Prostate gland (tissue), 2 donors: ENCODE results near the gene TMEM256. TPM values are rescaled to one million over a fixed set of nuclear protein-coding genes. Genes with fewer than 3 reads are reported as not detected.

Experiments used
- DNase-seq: peaks from one replicate; pipeline ENCODE4 v3.0.0-alpha.2; 2019; ENCODE audit warnings: low spot score
- H3K27ac ChIP-seq, 2 donors: fragments of 200-600 bp; sonication (generic); 2 replicates each; pipeline ENCODE4 v1.5.1; 2017 to 2019
- H3K27me3 ChIP-seq: fragments of 200-600 bp; sonication (generic); replicated peaks from 2 replicates; pipeline ENCODE4 v1.5.1; 2019; ENCODE audit not compliant: insufficient read depth
- H3K36me3 ChIP-seq, 2 donors: fragments of 200-600 bp; sonication (generic); 1 replicate in 1 of 2; 2 replicates in 1 of 2; pipeline versions ENCODE4 v1.5.1 to v1.8.1; 2017 to 2019
- H3K4me1 ChIP-seq: fragments of 200-600 bp; sonication (generic); replicated peaks from 2 replicates; pipeline ENCODE4 v1.5.1; 2019
- H3K4me3 ChIP-seq, 2 donors: fragments of 200-600 bp; sonication (generic); 2 replicates each; pipeline ENCODE4 v1.5.1; 2017 to 2019
- H3K9me3 ChIP-seq: fragments of 200-600 bp; sonication (generic); 2 replicates; pipeline ENCODE4 v1.5.1; 2017
- POLR2A ChIP-seq: fragments of 450-650 bp; IDR thresholded peaks from one replicate; pipeline ENCODE4 v1.6.1; 2016; ENCODE audit warnings: antibody characterized with exemption, mild to moderate bottlenecking
- POLR2AphosphoS5 ChIP-seq: sonication (generic); formaldehyde crosslinking; IDR thresholded peaks from one replicate; pipeline ENCODE4 v1.6.1; 2017; ENCODE audit warnings: antibody characterized with exemption
- WGBS: methylation state at CpG from one replicate; pipeline ENCODE4 v1.1.5; 2018; 5-methylcytosine and 5-hydroxymethylcytosine counted together
- intact Hi-C: fragments of 100-400 bp; cut with DNase I; formaldehyde crosslinking; loops from one replicate; pipeline ENCODE4 v1.14.2; 2022
- total RNA-seq, 2 donors: library from RNA; depleted of rRNA; stranded (reverse); fragments of >200 nt; gene quantifications; one replicate each; pipeline ENCODE4 v1.1.0, GENCODE V29; 2016
- TF ChIP-seq, protein P1 (sequence below), 4 experiments: fragments of 200-600 bp in 2 of 4; fragments of 450-650 bp in 2 of 4; sonication (generic) in 2 of 4; IDR thresholded peaks; 1 replicate in 3 of 4; 2 replicates in 1 of 4; pipeline ENCODE4 v1.5.1; 2016 to 2019; ENCODE audit warnings: antibody characterized with exemption in 4 of 4, mild to moderate bottlenecking in 2 of 4, moderate library complexity in 2 of 4

Gene TMEM256
- total RNA-seq, 2 donors from 2014 or later = 63.0 to 192 TPM

DNA sequence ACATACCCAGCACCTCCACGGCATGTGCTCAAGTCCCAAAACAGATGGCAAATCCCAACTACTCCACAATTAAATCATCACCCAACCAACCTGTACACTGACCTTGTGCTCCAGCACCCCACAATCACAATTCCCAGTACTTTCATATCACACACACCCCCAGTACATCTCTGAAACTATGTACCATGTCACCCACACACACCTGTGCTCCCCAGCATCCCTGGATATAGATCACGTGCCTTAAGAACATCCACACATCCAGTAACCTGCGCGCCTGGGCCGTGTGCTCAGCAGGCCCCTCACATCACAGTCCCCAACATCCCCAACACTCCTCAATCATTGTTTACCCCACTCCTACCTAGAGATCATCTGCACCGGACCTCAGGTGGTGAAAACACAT lies 5.8 kb upstream of the TMEM256 start:
- no peak overlapping the region for H3K27ac ChIP-seq
- H3K27me3 ChIP-seq = no peaks in the 10 kb centered on the region
- no peak overlapping the region for H3K4me3 ChIP-seq
- no peak for DNase-seq
- no peaks in the 10 kb centered on the region for H3K4me1 ChIP-seq
- no peaks in the 10 kb centered on the region for H3K9me3 ChIP-seq
- no peaks in the 10 kb centered on the region for H3K36me3 ChIP-seq
- intact Hi-C loops = no loop called here
- 91% methylated on average over 6 of the region's 6 CpGs for WGBS
- TF ChIP-seq POLR2AphosphoS5 (no peak), POLR2A (no peak)
- TF ChIP-seq, protein P1, sequence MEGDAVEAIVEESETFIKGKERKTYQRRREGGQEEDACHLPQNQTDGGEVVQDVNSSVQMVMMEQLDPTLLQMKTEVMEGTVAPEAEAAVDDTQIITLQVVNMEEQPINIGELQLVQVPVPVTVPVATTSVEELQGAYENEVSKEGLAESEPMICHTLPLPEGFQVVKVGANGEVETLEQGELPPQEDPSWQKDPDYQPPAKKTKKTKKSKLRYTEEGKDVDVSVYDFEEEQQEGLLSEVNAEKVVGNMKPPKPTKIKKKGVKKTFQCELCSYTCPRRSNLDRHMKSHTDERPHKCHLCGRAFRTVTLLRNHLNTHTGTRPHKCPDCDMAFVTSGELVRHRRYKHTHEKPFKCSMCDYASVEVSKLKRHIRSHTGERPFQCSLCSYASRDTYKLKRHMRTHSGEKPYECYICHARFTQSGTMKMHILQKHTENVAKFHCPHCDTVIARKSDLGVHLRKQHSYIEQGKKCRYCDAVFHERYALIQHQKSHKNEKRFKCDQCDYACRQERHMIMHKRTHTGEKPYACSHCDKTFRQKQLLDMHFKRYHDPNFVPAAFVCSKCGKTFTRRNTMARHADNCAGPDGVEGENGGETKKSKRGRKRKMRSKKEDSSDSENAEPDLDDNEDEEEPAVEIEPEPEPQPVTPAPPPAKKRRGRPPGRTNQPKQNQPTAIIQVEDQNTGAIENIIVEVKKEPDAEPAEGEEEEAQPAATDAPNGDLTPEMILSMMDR (IDR thresholded peaks at IDR 0.05) = no peak

DNA sequence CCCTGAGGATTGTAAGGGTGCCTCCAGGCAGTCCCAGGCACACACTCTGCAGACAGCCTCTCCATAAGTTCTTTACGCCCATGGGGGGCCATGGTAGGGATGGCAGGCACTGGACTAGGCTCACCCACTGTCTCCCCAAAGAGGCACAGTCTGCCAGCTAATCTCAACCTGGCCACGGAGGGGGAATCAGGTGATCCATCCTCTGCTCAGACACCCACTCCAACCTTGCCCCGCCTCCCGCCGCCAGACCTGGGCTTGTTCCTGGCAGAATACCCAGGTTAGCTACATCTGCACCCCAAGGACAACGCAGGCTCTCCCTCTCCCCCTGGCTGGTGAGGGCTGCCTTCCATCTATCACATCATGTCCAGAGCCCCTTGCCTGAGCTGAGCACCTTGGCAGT lies 5.0 kb upstream of the TMEM256 start:
- Histone ChIP-seq H3K4me1 (no peaks in the 10 kb centered on the region), H3K36me3 (no peaks in the 10 kb centered on the region), H3K27me3 (no peaks in the 10 kb centered on the region), H3K27ac (no peak overlapping the region), H3K9me3 (no peaks in the 10 kb centered on the region), H3K4me3 (no peak overlapping the region)
- DNase-seq = no peak
- intact Hi-C loops = no loop called here
- TF ChIP-seq, protein P1 (IDR thresholded peaks at IDR 0.05) = no peak
- TF ChIP-seq POLR2A (no peak), POLR2AphosphoS5 (no peak)
- WGBS = 77% methylated on average over 6 of the region's 6 CpGs

DNA sequence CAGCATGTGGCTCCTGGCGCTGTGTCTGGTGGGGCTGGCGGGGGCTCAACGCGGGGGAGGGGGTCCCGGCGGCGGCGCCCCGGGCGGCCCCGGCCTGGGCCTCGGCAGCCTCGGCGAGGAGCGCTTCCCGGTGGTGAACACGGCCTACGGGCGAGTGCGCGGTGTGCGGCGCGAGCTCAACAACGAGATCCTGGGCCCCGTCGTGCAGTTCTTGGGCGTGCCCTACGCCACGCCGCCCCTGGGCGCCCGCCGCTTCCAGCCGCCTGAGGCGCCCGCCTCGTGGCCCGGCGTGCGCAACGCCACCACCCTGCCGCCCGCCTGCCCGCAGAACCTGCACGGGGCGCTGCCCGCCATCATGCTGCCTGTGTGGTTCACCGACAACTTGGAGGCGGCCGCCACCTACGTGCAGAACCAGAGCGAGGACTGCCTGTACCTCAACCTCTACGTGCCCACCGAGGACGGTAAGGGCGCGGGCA lies 4.4 kb upstream of the TMEM256 start:
- 77% methylated on average over 47 of the region's 58 CpGs for WGBS
- H3K27me3 ChIP-seq = no peaks in the 10 kb centered on the region
- DNase-seq = no peak
- no peaks in the 10 kb centered on the region for H3K9me3 ChIP-seq
- intact Hi-C loops = no loop called here
- TF ChIP-seq, protein P1 (IDR thresholded peaks at IDR 0.05) = no peak
- TF ChIP-seq POLR2A (no peak), POLR2AphosphoS5 (no peak)
- no peak overlapping the region for H3K27ac ChIP-seq
- H3K4me1 ChIP-seq = no peaks in the 10 kb centered on the region
- H3K4me3 ChIP-seq = no peak overlapping the region
- H3K36me3 ChIP-seq = no peaks in the 10 kb centered on the region

DNA sequence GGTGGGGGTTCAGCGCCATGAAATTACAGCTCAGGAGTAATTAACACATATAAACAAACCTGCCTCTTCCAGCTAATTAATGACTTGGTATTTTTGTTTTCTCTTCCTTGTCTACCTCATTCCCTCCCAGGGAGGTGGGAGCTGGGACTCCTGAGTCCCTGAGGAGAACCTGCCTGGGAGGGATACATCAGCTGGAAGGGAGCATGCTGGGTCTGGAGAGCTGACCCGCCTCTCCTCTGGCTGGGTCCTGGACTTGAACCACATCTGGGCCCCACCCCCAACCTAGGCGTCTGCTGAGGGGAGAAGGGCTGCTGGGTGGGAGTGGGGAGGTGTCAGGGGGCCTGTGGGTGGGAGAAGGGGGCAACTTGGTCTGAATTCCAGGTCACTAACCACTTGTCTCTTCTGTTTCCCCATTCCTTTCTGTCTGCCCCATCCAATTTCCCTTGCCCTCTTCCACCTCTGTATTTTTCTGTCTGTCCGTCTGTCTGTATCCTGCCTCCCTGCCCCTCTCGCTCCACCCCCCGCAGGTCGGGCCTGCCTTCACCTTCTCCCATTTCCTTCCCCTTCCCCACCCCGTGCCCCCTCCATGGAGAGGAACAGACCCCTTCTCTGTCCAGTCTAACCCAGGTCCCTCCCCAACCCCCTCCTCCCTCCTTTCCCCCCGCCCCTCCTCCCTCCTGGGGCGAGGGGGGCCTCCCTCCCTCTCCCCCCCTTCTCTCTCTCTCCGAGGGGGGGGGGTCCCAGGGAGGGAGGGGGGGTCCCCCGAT lies 3.8 kb upstream of the TMEM256 start, which contains the start of gene NLGN2:
NLGN2 (plus strand) TSS at position 361 of the 767 bp plus-strand sequence. CDS start 411 bp downstream, outside the sequence.
- Histone ChIP-seq H3K36me3 (no peaks in the 10 kb centered on the region), H3K4me1 (no peaks in the 10 kb centered on the region), H3K9me3 (no peaks in the 10 kb centered on the region), H3K4me3 (no peak within 1 kb of the TSS), H3K27me3 (no peaks in the 10 kb centered on the region), H3K27ac (no peak within 1 kb of the TSS)
- WGBS = 60% methylated on average over 12 of the region's 12 CpGs
- intact Hi-C loops = no loop called here
- TF ChIP-seq, protein P1 (IDR thresholded peaks at IDR 0.05) = no peak
- no peak for DNase-seq

DNA sequence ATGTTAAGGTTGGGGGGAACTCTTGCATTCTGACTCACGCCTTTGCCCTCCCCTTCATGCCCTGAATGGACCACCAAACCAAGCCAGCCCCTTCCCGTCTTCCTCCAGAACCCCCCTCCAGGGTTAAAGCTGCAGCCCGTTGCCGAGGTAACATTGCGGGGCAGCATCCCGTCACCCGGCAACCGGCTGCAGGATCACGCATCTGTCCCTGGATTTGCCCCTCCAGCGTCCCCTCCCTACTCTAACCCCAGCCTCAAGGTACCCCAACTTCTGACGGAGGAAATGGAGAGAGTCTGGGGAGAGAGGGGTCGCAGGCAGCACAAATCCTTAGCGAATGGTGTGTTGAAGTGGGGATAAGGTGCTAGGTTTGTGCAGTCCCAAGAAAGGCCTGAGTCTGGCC lies 3.2 kb upstream of the TMEM256 start:
- no peak for DNase-seq
- TF ChIP-seq POLR2A (no peak), POLR2AphosphoS5 (no peak)
- TF ChIP-seq, protein P1 (IDR thresholded peaks at IDR 0.05) = no peak
- WGBS = 88% methylated on average over 13 of the region's 13 CpGs
- Histone ChIP-seq H3K4me3 (no peak overlapping the region), H3K27me3 (no peaks in the 10 kb centered on the region), H3K9me3 (no peaks in the 10 kb centered on the region), H3K4me1 (no peaks in the 10 kb centered on the region), H3K27ac (no peak overlapping the region), H3K36me3 (no peaks in the 10 kb centered on the region)
- intact Hi-C loops = no loop called here
